Parietal lobe (tissue), 2 donors: Measurements from ENCODE around the gene AMIGO3. TPM values are rescaled to one million over a fixed set of nuclear protein-coding genes. Genes with fewer than 3 reads are reported as not detected.

Experiments
- small RNA-seq: library from RNA; depleted of rRNA; stranded (forward); fragments of <200 nt; gene quantifications from one replicate; pipeline ENCODE3, GENCODE V24; 2014; ENCODE audit warnings: low replicate concordance
- total RNA-seq: library from RNA; depleted of rRNA; stranded (reverse); fragments of >200 nt; gene quantifications from one replicate; pipeline ENCODE4 v1.2.3, GENCODE V29; 2014

AMIGO3 gene, protein sequence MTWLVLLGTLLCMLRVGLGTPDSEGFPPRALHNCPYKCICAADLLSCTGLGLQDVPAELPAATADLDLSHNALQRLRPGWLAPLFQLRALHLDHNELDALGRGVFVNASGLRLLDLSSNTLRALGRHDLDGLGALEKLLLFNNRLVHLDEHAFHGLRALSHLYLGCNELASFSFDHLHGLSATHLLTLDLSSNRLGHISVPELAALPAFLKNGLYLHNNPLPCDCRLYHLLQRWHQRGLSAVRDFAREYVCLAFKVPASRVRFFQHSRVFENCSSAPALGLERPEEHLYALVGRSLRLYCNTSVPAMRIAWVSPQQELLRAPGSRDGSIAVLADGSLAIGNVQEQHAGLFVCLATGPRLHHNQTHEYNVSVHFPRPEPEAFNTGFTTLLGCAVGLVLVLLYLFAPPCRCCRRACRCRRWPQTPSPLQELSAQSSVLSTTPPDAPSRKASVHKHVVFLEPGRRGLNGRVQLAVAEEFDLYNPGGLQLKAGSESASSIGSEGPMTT
- total RNA-seq: 1.3 TPM

DNA sequence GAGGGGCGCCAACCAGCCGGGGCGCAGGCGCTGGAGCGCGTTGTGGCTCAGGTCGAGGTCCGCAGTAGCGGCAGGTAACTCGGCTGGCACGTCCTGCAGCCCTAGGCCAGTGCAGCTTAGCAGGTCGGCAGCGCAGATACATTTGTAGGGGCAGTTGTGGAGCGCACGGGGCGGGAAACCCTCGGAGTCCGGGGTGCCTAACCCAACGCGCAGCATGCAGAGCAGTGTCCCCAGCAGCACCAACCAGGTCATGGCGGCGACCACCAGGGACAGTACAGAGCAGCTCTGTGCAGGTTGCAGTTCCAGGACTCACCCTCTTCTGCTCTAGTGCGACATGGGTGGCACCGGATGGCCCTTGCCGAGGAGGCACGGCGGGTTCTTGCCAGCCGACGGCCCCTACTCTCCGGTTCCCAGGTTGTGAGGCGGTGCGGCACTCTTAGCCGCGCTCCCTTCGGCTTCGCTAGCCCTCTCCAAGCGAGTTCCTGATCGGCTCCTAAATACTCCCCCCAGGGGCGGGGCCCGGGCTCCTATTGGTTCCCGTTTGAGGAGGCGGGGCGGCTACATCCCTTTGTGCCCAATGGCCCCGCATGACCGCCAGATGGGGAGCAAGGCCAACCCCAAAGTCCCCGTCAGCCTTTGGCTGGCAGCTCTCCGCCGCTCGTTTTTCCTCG lies at the start of gene AMIGO3:
TSS of gene AMIGO3 (minus strand) at position 471 of the 671 bp plus-strand sequence. CDS start at position 252, 219 bp downstream.

DNA sequence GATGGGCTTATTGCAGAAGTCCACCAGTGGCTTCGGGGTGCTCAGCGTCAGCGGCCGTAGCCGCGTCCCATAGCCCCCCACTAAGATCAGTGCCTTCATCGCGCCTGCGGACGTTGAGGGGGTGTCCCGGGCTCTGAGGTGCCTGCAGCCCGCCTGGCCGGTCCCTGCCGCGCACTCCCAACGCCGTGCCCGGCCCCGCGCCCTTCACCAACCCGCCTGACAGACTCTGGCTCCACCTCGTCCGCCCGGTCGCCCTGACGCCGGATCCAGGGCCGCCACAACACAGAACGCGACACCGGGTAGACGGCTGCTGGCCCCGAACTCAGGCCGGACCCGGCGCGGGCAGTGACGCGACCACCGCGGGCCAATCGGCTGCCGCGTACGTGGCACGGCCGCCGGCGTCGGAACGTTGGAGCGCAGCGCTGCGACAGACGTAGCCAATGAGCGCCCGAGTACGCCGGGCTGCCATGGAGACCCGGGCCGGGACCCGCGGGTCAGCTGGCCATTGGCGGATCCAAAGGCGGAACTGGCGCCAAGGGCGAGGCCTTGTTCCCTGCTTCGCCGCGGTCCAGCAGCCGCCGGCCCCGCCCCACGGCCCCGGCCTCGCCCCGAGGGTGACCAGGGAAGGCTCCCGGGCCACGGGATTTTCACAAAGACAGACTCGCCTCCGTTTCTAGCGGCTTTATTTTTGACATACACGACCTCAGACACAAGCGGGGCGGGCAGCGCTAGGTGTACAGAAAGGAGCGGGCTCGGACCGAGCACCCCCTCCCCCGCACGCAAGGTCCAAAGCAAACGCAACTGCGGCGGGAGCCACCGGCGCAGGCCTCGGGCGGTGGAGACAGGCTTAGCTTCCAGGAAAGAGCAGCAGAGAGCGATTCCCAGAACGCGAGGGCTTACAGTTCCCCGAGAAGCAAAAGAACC lies 4.4 kb upstream of the AMIGO3 start, which contains the start of gene GMPPB:
TSS of gene GMPPB (minus strand) at position 324 of the 924 bp plus-strand sequence. CDS start at position 99, 225 bp downstream.

DNA sequence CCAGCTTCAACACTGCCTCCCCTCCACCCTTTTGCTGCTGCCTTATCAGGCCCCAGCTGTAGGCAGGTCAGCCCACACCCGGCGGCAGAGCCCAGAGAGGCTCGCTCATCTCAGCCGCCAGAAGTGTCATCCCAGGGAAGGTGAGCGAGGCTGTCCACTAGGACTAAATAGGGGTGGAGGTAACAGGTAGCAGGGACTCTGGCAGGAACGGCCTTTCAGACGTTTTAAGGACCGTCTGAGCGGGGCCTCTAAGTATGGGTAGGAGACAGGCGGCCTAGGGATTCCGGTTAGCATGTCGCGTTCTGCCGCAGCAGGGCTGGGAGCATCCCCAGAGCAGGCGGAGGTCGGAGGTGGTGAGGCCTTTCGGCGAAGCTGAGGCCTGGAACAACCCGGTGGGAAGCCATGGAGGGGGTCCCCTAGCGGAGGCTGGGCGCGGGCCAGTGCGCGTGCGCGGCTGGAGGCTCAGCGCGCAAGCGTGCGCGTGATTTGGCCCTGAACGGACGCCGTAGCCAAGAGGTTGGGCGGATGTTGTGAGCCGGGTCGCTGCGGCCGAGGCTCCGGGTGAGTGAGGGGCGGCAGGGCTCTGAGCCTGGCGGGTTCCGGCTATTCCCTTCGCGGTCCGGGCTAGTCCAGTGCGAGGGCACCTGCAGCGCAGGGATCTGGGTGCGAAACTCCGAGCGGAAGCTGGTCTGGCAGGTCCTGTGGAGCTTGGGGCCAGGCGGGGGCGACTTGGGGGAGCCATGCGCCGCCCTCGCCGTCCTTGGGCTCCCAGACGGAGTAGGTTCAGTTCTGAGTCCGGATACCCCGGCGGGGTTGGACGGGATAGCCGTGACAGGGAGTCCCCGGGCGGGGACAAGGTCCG lies 30.2 kb downstream of the AMIGO3 start, which contains the start of the genes MST1 and RNF123:
TSS of gene MST1 (minus strand) at position 429 of the 862 bp plus-strand sequence. CDS start 783 bp downstream, outside the sequence.
TSS of gene RNF123 (plus strand) at position 512 of the 862 bp plus-strand sequence. CDS start 1,609 bp downstream, outside the sequence.

DNA sequence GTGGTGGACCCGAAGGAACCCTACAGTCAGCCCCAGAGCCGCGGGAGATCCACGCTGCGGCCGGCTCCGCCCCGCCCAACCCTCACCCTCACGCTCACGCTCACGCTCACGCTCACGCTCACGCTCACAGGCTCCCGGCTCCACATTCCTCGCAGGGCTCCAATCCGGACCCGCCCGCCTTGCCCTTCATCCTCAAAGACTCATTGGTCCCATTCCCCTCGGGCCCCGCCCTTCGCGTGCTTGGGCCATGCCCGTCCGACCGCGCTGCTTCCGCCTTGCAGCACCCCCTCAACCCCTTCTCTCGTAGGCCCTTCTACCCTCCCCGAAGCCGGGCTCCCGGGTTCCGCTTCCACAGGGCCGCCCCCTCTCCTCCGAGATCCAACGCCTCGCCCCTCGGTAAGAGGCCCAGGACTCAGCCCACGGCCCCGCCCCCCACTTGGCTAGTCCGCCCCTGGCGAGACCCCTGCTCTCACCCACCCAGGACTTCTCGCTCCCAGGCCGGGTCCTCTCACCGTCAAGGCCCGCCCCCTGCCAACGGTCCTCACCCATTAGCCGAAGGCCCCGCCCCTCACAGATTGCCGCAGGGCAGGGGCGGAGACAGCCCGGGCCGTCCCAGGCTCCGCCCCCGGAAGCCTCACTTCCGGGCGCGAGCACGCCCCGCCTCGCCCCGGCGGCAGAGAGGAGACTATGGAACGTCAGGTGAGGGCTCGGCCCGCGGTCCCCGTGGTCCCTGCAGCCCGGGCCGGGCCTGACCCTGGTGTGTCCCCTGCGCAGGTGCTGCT lies 45.6 kb downstream of the AMIGO3 start, which contains the start of gene APEH:
TSS of gene APEH (plus strand) at position 637 of the 782 bp plus-strand sequence. CDS start at position 688, 51 bp downstream.

Small RNAs within 50 kb of the gene (small RNA-seq; reads per million reads assigned to genes)
- not detected for gene AMIGO3
- not detected for gene COX6CP14

Other genes with a start within 250 kb of the AMIGO3 start
- gene DAG1, start 249.4 kb downstream of the AMIGO3 start, total RNA-seq: 30.7 TPM
- gene BSN, start 165.2 kb downstream of the AMIGO3 start, total RNA-seq: 23.5 TPM
- 94.8 TPM for gene APEH, start 45.3 kb downstream of the AMIGO3 start, total RNA-seq
- gene MST1, start 30.2 kb downstream of the AMIGO3 start, total RNA-seq: 10.6 TPM
- 36.9 TPM for gene RNF123, start 30.1 kb downstream of the AMIGO3 start, total RNA-seq
- gene GMPPB, start 4.3 kb upstream of the AMIGO3 start, total RNA-seq: 11.3 TPM
- 66.4 TPM for gene IP6K1, start 66.9 kb upstream of the AMIGO3 start, total RNA-seq
- not detected for gene CDHR4, start 80.2 kb upstream of the AMIGO3 start, total RNA-seq
- gene INKA1, start 83.6 kb upstream of the AMIGO3 start, total RNA-seq: 13.5 TPM
- gene UBA7, start 94.3 kb upstream of the AMIGO3 start, total RNA-seq: 6.6 TPM
- gene TRAIP, start 136.9 kb upstream of the AMIGO3 start, total RNA-seq: 6.6 TPM
- 283 TPM for gene CAMKV, start 150.2 kb upstream of the AMIGO3 start, total RNA-seq
- gene MST1R, start 184.2 kb upstream of the AMIGO3 start, total RNA-seq: 3.8 TPM
- gene MON1A, start 210.1 kb upstream of the AMIGO3 start, total RNA-seq: 16.6 TPM
- 213 TPM for gene RBM6, start 220.5 kb upstream of the AMIGO3 start, total RNA-seq